PC-3 (cell line): ENCODE results near the gene NKAIN2. TPM values are rescaled to one million over a fixed set of nuclear protein-coding genes. Genes with fewer than 3 reads are reported as not detected.
"Not testable (repeated sequence)": the region's sequence is repeated elsewhere in the genome, so short reads cannot be mapped to it uniquely, and the experiment has no call there.

Experiments
- ATAC-seq: fragments of 200-7000 bp; cut with Tn5 transposase; 2 replicates; pipeline ENCODE4 v1.9.1; 2020; ENCODE audit warnings: mild to moderate bottlenecking, moderate library complexity
- BruUV-seq: library from RNA; stranded (reverse); fragments of 400-500 nt; replicated peaks from 2 replicates; lab custom pipeline; 2021; lab: Mats Ljungman, UMichigan
- CTCF ChIA-PET: fragments of 300-600 bp; sonication (Branson Sonifier 250); formaldehyde crosslinking; loops from one replicate; lab custom pipeline; 2022; ENCODE audit warnings: antibody characterized with exemption; lab: Charles Lee
- POLR2A ChIA-PET: fragments of 300-600 bp; sonication (Branson Sonifier 250); formaldehyde crosslinking; loops from one replicate; lab custom pipeline; 2022; ENCODE audit warnings: antibody characterized with exemption; ENCODE audit not compliant: unreplicated experiment; lab: Charles Lee
- DNase-seq: peaks from one replicate; pipeline ENCODE4 v3.0.0-alpha.2; 2015
- H2AFZ ChIP-seq: fragments of 300-600 bp; sonication (generic); 2 replicates; pipeline ENCODE4 v1.6.0; 2016; ENCODE audit warnings: antibody characterized with exemption, low read length
- H3F3A ChIP-seq: fragments of 300-600 bp; sonication (generic); one replicate; pipeline ENCODE4 v1.6.0; 2017; ENCODE audit warnings: antibody characterized with exemption, low read length, control low read depth, mild to moderate bottlenecking; ENCODE audit not compliant: unreplicated experiment
- H3K27ac ChIP-seq: fragments of 300-600 bp; sonication (generic); 2 replicates; pipeline ENCODE4 v1.5.1; 2016; ENCODE audit warnings: mild to moderate bottlenecking, low read length
- H3K27me3 ChIP-seq: fragments of 300-600 bp; sonication (generic); 2 replicates; pipeline ENCODE4 v1.6.1; 2016; ENCODE audit warnings: low read length, mixed read lengths
- H3K36me3 ChIP-seq: fragments of 300-600 bp; sonication (generic); 2 replicates; pipeline ENCODE4 v1.6.1; 2016; ENCODE audit warnings: low read depth, mixed run types, low read length, mixed read lengths
- H3K4me1 ChIP-seq: fragments of 300-600 bp; sonication (generic); 2 replicates; pipeline ENCODE4 v1.5.1; 2016; ENCODE audit warnings: low read length; ENCODE audit not compliant: insufficient read depth
- H3K4me2 ChIP-seq: fragments of 300-600 bp; sonication (generic); 2 replicates; pipeline ENCODE4 v1.6.0; 2016; ENCODE audit warnings: low read length
- H3K4me3 ChIP-seq: fragments of 300-600 bp; sonication (generic); 2 replicates; pipeline ENCODE4 v1.5.1; 2016; ENCODE audit warnings: mild to moderate bottlenecking, low read length, mixed read lengths
- H3K79me2 ChIP-seq: fragments of 300-600 bp; sonication (generic); 2 replicates; pipeline ENCODE4 v1.6.1; 2017; ENCODE audit warnings: low read length, mixed read lengths
- H3K9ac ChIP-seq: fragments of 300-600 bp; sonication (generic); 2 replicates; pipeline ENCODE4 v1.6.0; 2016; ENCODE audit warnings: mild to moderate bottlenecking, low read length
- H3K9me2 ChIP-seq: fragments of 300-600 bp; sonication (generic); replicated peaks from 2 replicates; pipeline ENCODE4 v1.6.1; 2016; ENCODE audit warnings: mixed run types, low read length, mixed read lengths
- H3K9me3 ChIP-seq: fragments of 300-600 bp; sonication (generic); 2 replicates; pipeline ENCODE4 v1.6.1; 2016; ENCODE audit warnings: low read length, mixed read lengths
- H4K20me1 ChIP-seq: fragments of 300-600 bp; sonication (generic); 2 replicates; pipeline ENCODE4 v1.6.1; 2016; ENCODE audit warnings: low read length, mixed read lengths
- CTCF ChIP-seq: fragments of 300-600 bp; sonication (generic); conservative IDR thresholded peaks from 2 replicates; pipeline ENCODE4 v1.5.1; 2017; ENCODE audit warnings: antibody characterized with exemption, low read depth, mild to moderate bottlenecking, low read length
- EZH2 ChIP-seq: fragments of 300-600 bp; sonication (generic); IDR thresholded peaks from one replicate; pipeline ENCODE4 v1.6.1; 2017; ENCODE audit warnings: antibody characterized with exemption, mild to moderate bottlenecking, low read length; ENCODE audit not compliant: unreplicated experiment
- EZH2phosphoT487 ChIP-seq: fragments of 300-600 bp; sonication (generic); IDR thresholded peaks from 2 replicates; pipeline ENCODE4 v1.6.1; 2018; ENCODE audit warnings: mild to moderate bottlenecking, antibody characterized with exemption, low read length, borderline replicate concordance
- intact Hi-C: fragments of 100-400 bp; cut with micrococcal nuclease; formaldehyde crosslinking; loops from 2 replicates; pipeline ENCODE4 v1.9.0; 2023
- total RNA-seq: library from RNA; depleted of rRNA; stranded (reverse); fragments of >200 nt; gene quantifications from 2 replicates; pipeline ENCODE4 v1.2.3, GENCODE V29; 2014

The NKAIN2 gene
- total RNA-seq, 1 experiment from 2014 or later, result not detected

DNA sequence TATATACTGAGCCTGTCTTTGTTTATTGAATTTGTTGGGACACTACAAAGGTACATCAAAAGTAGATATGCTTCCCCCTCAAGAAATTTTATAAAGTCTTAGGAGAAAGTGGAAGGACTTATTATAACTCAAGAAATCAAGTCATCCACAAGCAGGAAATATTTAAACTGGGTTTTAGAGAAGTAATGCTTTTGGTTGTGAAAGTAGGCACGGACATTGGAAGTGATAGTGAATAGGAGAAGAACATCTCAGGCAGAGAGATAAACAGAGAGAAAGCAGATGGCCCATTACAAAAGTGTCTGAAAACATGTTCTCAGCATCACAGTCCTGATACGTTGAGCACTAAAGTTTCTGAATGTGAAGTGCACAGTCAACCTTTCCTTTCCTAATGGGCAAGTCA, 742.9 kb downstream of the NKAIN2 start:
- Histone ChIP-seq H3K4me3 (no peak overlapping the region), H3K4me2 (no peak overlapping the region), H3K27ac (no peak overlapping the region), H3K36me3 (no peaks in the 10 kb centered on the region), H3K79me2 (no peaks in the 10 kb centered on the region), H3K9me3 (no peaks in the 10 kb centered on the region), H3K4me1 (no peaks in the 10 kb centered on the region), H3K9me2 (no peaks in the 10 kb centered on the region), H3K9ac (no peak overlapping the region), H2AFZ (no peak overlapping the region), H3F3A (no peaks in the 10 kb centered on the region), H3K27me3 (no peaks in the 10 kb centered on the region), H4K20me1 (no peaks in the 10 kb centered on the region)
- no peak for DNase-seq
- ChIA-PET CTCF (no interaction called here), POLR2A (no interaction called here)
- TF ChIP-seq EZH2 (no peak), CTCF (no peak), EZH2phosphoT487 (no peak)
- no TSS peak for BruUV-seq
- no peak for ATAC-seq
- intact Hi-C loops, result no loop called here

DNA sequence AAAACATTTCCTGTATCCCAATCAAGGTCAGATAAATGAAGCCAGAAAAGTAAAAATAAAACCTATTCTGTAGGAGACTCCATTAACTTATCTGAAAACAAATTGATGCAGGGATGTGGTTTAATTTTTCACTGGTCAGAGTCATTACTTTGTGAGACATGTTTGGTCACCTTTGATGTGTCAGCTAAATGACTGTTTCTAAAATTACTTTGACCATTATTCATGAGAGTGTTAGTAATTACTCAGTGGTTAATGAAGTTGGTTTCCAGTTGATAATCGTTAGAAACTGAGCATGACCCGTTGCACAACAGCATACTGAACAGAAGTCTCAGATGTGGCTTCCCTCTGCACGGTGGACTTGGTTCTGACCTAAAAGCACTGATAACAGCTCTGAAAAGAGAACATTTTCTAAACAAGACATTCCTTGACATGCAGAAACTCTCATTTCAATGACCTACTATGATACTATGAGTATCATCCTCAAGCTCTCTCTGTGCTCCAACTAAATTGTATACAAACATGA, 748.1 kb downstream of the NKAIN2 start:
- Histone ChIP-seq H3K27ac (no peak overlapping the region), H3K4me1 (no peaks in the 10 kb centered on the region), H3F3A (no peaks in the 10 kb centered on the region), H3K79me2 (no peaks in the 10 kb centered on the region), H3K4me2 (no peak overlapping the region), H3K4me3 (no peak overlapping the region), H3K27me3 (no peaks in the 10 kb centered on the region), H3K9me3 (no peaks in the 10 kb centered on the region), H2AFZ (no peak overlapping the region), H3K9me2 (no peaks in the 10 kb centered on the region), H3K36me3 (no peaks in the 10 kb centered on the region), H3K9ac (no peak overlapping the region), H4K20me1 (no peaks in the 10 kb centered on the region)
- TF ChIP-seq CTCF (no peak), EZH2phosphoT487 (no peak), EZH2 (no peak)
- ATAC-seq, result no peak
- ChIA-PET POLR2A (no interaction called here), CTCF (no interaction called here)
- BruUV-seq, result no TSS peak
- DNase-seq, result no peak
- intact Hi-C loops, result no loop called here

GRCh38 chr6:124557873-124558272, 754.2 kb downstream of the NKAIN2 start:
- ATAC-seq, result no peak
- BruUV-seq, result no TSS peak

GRCh38 chr6:124560078-124560477, 756.4 kb downstream of the NKAIN2 start:
- H2AFZ ChIP-seq, H3K27ac ChIP-seq, H3K4me1 ChIP-seq, H3K9ac ChIP-seq, CTCF ChIA-PET, POLR2A ChIA-PET, H3K36me3 ChIP-seq, H3K9me3 ChIP-seq, H3K4me2 ChIP-seq, H4K20me1 ChIP-seq, ATAC-seq, H3K4me3 ChIP-seq, H3K9me2 ChIP-seq, intact Hi-C loops, H3K27me3 ChIP-seq, H3F3A ChIP-seq, DNase-seq, H3K79me2 ChIP-seq, BruUV-seq: not testable (repeated sequence)

More at GRCh38 chr6:124557873-124558272, 754.2 kb downstream of the NKAIN2 start:
- no peak overlapping the region for H2AFZ ChIP-seq
- H4K20me1 ChIP-seq, result no peaks in the 10 kb centered on the region
- H3K4me1 ChIP-seq, result no peaks in the 10 kb centered on the region
- H3K9me3 ChIP-seq, result no peaks in the 10 kb centered on the region
- no peak overlapping the region for H3K9ac ChIP-seq
- no peaks in the 10 kb centered on the region for H3F3A ChIP-seq
- H3K79me2 ChIP-seq, result no peaks in the 10 kb centered on the region
- ChIA-PET CTCF (no interaction called here), POLR2A (no interaction called here)
- no peak for TF ChIP-seq CTCF
- no peak for TF ChIP-seq EZH2phosphoT487
- no peak for TF ChIP-seq EZH2
- no peaks in the 10 kb centered on the region for H3K36me3 ChIP-seq
- no peak overlapping the region for H3K4me3 ChIP-seq
- H3K27me3 ChIP-seq, result no peaks in the 10 kb centered on the region
- intact Hi-C loops, result no loop called here
- H3K27ac ChIP-seq, result no peak overlapping the region
- H3K9me2 ChIP-seq, result no peaks in the 10 kb centered on the region
- H3K4me2 ChIP-seq, result no peak overlapping the region
- DNase-seq, result no peak
